Activated naive CD4-positive, alpha-beta T cell treated with anti-CD3 and anti-CD28 coated beads, Interleukin-2, amount 50 U/mL, for 24 hours (primary cell): ENCODE data around the gene FYB1.

ENCODE experiments used
- H3K27ac Mint-ChIP-seq: one replicate; pipeline ENCODE4 v1.8.0; 2021; ENCODE audit warnings: mild to moderate bottlenecking, mixed read lengths
- H3K27me3 Mint-ChIP-seq: one replicate; pipeline ENCODE4 v1.8.0; 2021; ENCODE audit warnings: mixed read lengths
- H3K36me3 Mint-ChIP-seq: one replicate; pipeline ENCODE4 v1.8.0; 2021; ENCODE audit warnings: mixed read lengths
- H3K4me1 Mint-ChIP-seq: one replicate; pipeline ENCODE4 v1.8.0; 2021; ENCODE audit warnings: mixed read lengths
- H3K4me3 Mint-ChIP-seq: one replicate; pipeline ENCODE4 v1.8.0; 2021; ENCODE audit warnings: mild to moderate bottlenecking, mixed read lengths
- H3K9me3 Mint-ChIP-seq: one replicate; pipeline ENCODE4 v1.8.0; 2021; ENCODE audit warnings: mixed read lengths

The FYB1 gene

DNA sequence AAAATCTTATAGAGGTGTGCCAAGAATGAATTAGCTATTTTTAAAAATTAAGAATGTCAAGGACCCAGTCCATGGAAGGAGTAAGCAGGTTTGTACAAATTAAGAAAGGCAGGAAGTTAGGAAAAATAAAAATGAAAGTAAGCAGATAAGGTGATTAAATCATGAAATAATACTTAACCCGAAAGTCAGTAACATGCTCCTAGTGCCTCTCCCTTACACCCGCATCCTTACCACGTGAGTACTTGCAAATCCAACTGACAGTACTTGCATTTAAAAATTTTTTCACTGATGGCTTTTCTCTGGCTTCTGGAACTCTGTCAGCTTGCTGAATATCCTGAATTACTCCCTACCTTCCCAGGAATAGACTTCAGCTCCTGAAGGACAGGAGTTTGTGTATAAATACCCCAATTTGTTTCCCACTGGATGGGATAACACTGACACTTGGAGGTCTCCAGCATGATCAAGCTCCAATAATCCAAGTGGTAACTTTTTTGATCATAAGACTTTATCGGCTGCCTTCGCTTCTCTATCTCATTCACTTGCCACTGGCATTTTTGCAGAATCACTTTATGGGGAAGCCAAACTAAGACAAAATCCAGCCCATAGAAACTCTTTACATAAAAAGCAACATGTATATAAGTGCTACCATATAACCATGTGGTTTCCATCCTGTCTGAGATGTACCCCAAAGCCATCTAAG is 103.6 kb downstream of the FYB1 start:
- peak overlapping the region; percentile 91 for H3K27ac Mint-ChIP-seq
- H3K4me1 Mint-ChIP-seq = peaks cover 42% of the 10 kb centered on the region
- H3K9me3 Mint-ChIP-seq = no peaks in the 10 kb centered on the region
- no peak overlapping the region for H3K4me3 Mint-ChIP-seq
- peaks cover 18% of the 10 kb centered on the region for H3K36me3 Mint-ChIP-seq
- no peaks in the 10 kb centered on the region for H3K27me3 Mint-ChIP-seq

DNA sequence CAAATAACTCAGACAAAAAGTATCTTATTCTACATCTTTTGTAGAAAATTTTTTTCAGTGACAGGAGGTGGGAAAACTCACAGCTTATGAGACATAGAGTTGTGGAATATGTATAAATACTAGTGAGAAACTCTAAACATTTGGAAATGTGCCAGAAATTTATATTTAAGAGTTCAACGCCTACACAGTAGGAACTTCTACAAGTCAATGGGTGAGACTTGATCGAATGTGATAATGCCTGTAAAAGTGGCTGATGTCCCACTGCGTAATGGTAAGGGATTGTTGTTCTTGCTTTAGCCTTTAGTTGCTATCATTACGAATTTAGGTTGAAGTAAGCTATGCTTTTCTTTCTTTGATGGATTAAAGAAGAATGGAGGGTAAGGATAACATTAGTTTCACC is 105.2 kb downstream of the FYB1 start:
- Mint-ChIP-seq H3K9me3 (no peaks in the 10 kb centered on the region), H3K4me1 (peaks cover 47% of the 10 kb centered on the region), H3K36me3 (peaks cover 19% of the 10 kb centered on the region), H3K27ac (peak overlapping the region; percentile 80), H3K4me3 (no peak overlapping the region), H3K27me3 (no peaks in the 10 kb centered on the region)

DNA sequence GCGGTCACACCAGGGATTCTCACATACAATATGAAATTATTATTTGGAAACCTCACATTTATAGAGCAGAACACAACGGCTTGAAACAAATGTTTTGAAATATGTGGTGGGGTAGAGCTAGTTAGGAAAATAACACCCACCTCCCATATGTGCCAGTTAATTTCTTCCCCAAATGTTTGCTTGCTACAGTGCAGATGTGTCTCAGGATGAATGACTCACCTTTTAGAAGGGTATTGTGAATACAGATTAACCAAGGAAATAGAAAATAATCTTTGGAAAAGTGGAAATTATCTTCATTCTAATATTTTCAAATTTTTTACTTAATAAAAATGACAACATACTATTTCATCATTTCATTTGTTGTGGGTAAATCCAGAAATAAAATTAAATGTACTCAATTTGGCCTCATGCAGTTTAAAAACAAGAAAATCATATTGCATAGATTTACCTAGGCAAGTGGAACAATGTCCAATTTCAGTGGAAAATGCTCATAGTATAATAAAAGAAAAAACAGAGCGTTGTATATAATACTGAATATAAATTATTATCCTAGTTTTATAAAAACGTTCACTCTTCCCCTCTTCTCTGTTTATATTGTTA is 105.9 kb downstream of the FYB1 start:
- Mint-ChIP-seq H3K27me3 (no peaks in the 10 kb centered on the region), H3K36me3 (peaks cover 19% of the 10 kb centered on the region), H3K27ac (no peak overlapping the region), H3K4me1 (peaks cover 50% of the 10 kb centered on the region), H3K4me3 (no peak overlapping the region), H3K9me3 (no peaks in the 10 kb centered on the region)

DNA sequence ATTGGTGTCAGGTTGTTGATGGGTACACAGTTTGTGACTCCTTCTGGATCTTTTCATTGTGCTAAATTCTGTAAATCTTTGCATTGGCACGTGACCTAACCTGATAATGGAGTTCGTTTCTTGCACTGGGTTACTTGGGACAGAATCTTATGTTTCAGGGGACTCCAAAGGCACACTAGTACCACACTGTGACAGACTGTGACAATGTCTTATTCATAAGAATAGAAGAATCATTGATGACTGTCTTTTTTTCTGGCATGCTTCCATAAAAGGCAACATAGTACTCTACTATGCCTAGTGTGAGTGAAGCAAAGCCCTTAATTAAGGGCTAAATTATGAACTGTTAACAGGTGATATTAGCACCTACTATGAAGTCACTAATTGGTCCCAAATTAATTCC is 109.8 kb downstream of the FYB1 start:
- Mint-ChIP-seq H3K9me3 (no peaks in the 10 kb centered on the region), H3K27me3 (no peaks in the 10 kb centered on the region), H3K36me3 (peaks cover 9% of the 10 kb centered on the region), H3K4me3 (no peak overlapping the region), H3K4me1 (peaks cover 17% of the 10 kb centered on the region), H3K27ac (peak overlapping the region; percentile 33)

DNA sequence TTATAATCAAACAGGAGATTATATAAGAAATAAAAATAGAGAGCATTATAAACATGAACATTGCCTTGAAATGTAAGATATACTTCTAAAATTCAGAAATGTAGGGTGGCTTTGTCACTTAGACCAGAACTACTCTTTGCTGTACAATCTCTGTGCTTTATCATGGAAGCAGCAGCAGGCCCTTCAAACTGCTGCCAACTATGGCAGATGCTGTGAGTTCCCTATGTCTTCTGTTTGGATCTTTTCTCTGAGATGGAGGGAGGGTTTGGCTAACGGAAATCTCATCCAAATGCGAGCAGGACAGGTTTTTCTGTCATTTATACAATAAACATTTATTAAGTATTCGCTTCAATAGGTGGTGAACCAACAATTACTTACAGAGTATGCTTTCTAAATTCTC is 110.4 kb downstream of the FYB1 start:
- peaks cover 13% of the 10 kb centered on the region for H3K36me3 Mint-ChIP-seq
- H3K27ac Mint-ChIP-seq = peak overlapping the region; percentile 33

DNA sequence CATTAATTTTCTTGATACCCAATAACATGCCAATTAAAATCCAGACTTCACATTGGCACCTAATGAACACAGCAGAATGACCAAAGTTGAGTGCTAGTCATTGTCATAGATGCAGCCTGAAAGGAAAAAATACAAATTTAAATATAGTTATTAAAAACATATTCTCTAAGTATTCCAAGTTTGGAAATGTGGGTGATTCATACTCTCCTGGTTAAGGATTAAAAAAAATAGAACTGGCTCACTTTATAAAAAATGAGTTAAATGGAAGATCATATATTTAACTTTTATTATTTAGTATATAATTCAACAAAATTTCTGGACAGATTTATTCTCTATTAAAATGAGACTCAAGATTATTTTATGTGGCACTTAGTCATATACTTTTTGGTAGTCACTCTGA is 112.0 kb downstream of the FYB1 start:
- Mint-ChIP-seq H3K27me3 (no peaks in the 10 kb centered on the region), H3K36me3 (peaks cover 22% of the 10 kb centered on the region), H3K4me1 (peaks cover 33% of the 10 kb centered on the region), H3K9me3 (no peaks in the 10 kb centered on the region), H3K4me3 (no peak overlapping the region), H3K27ac (no peak overlapping the region)

More for the DNA sequence above, 110.4 kb downstream of the FYB1 start:
- Mint-ChIP-seq H3K4me3 (no peak overlapping the region), H3K4me1 (peaks cover 21% of the 10 kb centered on the region), H3K9me3 (no peaks in the 10 kb centered on the region), H3K27me3 (no peaks in the 10 kb centered on the region)

DNA sequence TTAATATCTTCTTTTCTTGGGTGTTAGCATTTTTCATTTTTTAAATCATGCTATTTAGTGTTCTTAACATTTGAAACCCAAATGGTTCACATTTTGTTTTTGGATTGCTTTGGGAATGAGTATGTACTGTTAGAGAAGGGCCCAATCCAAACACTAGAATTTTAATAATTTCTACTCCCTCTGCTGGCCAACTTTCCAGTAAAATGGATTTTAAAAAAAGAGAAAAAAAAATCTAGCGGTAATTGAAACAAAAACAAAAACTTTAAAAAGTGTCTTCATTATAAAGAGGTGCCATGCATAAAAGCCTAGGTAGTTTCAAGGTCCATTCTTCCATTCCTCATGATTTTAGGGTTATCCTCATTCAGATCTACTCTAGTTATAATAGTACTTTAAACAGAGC is 113.0 kb downstream of the FYB1 start:
- H3K4me1 Mint-ChIP-seq = peaks cover 41% of the 10 kb centered on the region
- peak overlapping the region; percentile 81 for H3K27ac Mint-ChIP-seq
- no peak overlapping the region for H3K4me3 Mint-ChIP-seq
- no peaks in the 10 kb centered on the region for H3K27me3 Mint-ChIP-seq
- H3K36me3 Mint-ChIP-seq = peaks cover 22% of the 10 kb centered on the region
- no peaks in the 10 kb centered on the region for H3K9me3 Mint-ChIP-seq

DNA sequence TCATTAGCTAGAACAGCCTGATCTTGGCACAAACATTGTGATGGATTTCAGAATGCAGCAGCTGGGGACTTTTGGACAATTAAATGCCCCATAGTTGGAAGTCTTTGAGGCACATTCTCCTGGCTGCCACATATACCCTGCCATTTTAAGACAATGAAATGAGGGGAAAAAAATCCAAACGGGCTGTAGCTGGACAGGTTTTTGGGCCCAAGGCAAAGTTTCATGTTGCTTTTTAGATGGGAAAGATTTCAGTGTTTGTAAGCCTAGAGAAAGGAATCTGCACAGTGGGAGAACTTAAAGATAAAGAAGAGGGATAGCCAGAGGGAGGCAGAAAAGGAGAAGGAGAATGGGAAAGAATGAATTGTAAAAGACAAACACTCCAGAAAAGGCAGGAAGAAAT is 115.1 kb downstream of the FYB1 start:
- Mint-ChIP-seq H3K4me3 (no peak overlapping the region), H3K27ac (peak overlapping the region; percentile 79), H3K4me1 (peaks cover 53% of the 10 kb centered on the region), H3K9me3 (no peaks in the 10 kb centered on the region), H3K36me3 (peaks cover 22% of the 10 kb centered on the region), H3K27me3 (no peaks in the 10 kb centered on the region)

DNA sequence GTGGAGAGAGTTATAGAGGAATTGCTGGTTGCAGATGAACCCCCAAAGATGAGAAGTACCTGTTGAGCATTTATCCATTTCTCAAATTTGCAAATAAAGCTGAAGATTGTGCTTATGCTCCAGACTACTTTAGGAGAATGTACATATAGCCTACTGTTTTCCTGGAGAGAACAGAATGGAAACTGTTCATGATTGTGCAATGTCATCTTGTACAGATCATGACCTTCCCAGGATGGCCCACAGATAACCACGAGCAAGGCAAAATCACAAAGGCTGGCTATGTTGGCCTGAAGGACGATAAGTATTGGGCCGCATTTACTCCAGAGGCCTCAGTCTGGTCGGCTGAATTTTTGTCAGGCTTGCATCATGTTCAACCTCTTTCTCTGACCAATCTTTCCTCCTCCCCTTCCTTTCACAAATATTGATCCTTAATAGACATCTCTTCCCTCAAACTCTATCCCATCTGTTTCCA is 116.6 kb downstream of the FYB1 start:
- Mint-ChIP-seq H3K4me3 (no peak overlapping the region), H3K36me3 (peaks cover 21% of the 10 kb centered on the region), H3K4me1 (peaks cover 53% of the 10 kb centered on the region), H3K27ac (peak overlapping the region; percentile 71), H3K9me3 (no peaks in the 10 kb centered on the region), H3K27me3 (no peaks in the 10 kb centered on the region)

DNA sequence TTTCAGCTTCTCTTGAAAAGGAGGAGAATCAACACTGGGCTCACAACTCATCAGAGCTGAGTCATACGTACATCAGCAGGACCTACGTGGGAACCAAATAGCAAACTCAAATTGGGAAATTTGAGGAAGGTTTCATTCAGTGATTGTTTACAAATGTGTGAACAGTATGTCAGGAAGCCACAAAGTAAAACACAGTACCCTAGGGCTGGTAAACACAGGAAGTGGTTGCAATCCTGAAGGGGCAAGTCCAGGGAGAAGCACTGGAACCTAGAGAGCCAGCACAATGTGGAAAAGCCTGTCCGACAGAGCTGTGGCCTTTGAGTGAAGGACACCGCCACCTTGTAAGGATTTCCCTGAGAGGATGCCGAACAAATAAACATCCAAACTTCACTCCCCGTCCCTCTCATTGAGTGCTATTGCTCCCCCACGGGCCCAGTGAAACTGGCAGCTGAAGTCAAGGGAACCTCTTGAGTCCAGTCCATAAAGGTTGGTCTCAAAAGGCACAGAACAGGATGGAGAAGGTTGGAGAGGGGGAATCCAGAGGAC is 118.4 kb downstream of the FYB1 start:
- H3K27me3 Mint-ChIP-seq = no peaks in the 10 kb centered on the region
- H3K4me3 Mint-ChIP-seq = no peak overlapping the region
- H3K36me3 Mint-ChIP-seq = peaks cover 18% of the 10 kb centered on the region
- H3K9me3 Mint-ChIP-seq = no peaks in the 10 kb centered on the region
- H3K4me1 Mint-ChIP-seq = peaks cover 53% of the 10 kb centered on the region
- peak overlapping the region; percentile 56 for H3K27ac Mint-ChIP-seq

DNA sequence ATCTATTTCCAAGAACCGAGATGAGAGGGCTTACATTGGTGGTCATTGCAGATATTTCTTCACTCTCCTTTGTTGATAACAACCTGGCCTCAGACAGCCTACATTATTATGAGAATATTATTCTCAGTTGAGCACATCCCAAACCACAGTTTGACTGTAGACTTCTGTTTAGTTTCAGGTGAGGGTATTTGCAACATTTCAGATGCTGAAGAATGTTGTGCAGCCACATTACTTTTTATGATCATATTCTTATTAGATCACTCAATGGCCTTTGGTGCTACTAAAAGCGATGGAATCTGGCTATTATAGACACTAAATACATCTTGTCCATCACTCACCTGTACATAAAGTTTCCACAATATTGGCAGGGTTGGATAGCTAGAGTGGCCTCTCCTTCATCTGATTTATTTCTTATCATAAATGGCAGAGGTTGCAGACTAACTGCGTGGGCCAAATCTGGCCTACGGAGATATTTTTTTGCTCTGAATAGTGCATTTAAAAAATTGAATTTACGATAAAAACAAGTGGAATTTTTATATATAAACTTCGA is 119.0 kb downstream of the FYB1 start:
- H3K9me3 Mint-ChIP-seq = no peaks in the 10 kb centered on the region
- H3K36me3 Mint-ChIP-seq = peaks cover 18% of the 10 kb centered on the region
- no peak overlapping the region for H3K4me3 Mint-ChIP-seq
- no peaks in the 10 kb centered on the region for H3K27me3 Mint-ChIP-seq
- H3K4me1 Mint-ChIP-seq = peaks cover 53% of the 10 kb centered on the region
- peak overlapping the region; percentile 14 for H3K27ac Mint-ChIP-seq

DNA sequence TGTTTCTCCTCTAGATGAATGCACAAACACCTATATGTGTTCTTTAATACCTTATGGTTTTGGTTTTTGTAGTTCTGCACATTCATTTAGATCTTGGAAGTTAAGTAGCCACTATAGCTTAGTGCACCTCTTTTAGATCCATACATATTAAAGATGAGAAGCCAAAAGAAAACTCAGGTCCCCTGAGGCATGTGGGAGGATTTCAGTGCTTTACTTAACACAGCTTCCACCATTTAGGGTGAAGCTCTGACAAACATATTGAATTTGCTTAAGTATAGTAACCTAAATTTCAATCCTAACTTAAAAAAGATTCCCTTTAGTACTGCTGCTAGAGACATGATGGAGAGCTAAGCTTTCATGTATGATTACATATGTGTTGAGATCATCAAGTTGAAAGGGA is 119.5 kb downstream of the FYB1 start:
- H3K27me3 Mint-ChIP-seq = no peaks in the 10 kb centered on the region
- peaks cover 18% of the 10 kb centered on the region for H3K36me3 Mint-ChIP-seq
- peaks cover 53% of the 10 kb centered on the region for H3K4me1 Mint-ChIP-seq
- peak overlapping the region; percentile 19 for H3K4me3 Mint-ChIP-seq
- peak overlapping the region; percentile 26 for H3K27ac Mint-ChIP-seq
- H3K9me3 Mint-ChIP-seq = no peaks in the 10 kb centered on the region

DNA sequence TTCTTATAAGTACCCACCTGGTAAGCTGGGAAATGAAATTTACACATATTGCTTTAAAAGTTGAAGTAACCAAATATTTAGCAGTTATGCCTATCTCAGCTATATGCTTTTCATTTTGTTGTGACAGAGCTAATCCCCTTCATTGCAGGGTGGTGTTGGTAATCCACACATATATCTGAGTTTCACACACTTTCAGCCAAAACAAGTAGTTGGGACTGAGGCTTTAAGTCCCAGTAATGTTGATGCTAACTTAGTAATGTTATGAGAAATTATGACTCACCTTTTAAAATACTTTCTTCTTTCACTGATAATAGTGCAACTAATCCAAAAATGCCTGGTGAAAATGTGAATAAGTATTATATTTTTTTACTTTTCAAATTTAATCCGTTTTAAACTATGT is 126.0 kb downstream of the FYB1 start:
- peaks cover 6% of the 10 kb centered on the region for H3K9me3 Mint-ChIP-seq
- no peaks in the 10 kb centered on the region for H3K36me3 Mint-ChIP-seq

DNA sequence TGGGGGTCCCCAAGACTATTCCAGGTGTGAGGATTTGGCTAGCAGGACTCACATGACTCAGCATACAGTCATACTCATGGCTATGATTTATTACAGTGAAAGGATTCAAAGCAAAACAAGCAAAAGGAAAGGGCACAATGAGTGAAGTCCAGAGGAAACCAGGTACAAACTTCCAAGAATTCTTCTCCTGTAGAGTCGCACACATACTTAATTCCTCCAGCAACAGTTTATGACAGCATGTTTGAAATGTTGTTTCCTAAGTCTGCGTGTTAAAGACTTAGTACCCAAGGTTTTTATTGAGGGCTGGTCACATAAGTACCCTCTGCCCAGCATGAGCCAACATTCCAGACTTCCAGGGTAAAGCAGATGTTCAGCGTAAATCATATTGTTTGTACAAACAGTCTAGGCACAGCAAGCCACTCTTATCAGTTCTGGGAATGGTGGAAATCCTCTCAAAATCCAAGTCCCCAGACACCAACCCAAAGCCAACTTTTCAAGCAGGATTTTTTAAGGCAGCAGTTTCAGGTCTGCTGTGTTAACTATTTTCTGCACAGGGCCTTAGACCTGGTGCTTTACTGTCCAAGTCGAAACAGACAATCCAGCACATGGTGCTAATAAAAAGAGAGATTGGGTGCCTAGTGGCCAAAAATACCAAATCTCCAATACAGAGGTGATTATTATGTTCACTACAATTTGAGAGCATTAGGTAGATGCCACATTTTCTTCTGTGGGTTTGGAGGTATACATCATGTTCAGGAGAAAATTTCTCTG is 126.6 kb downstream of the FYB1 start:
- Mint-ChIP-seq H3K27me3 (peaks cover 5% of the 10 kb centered on the region), H3K36me3 (no peaks in the 10 kb centered on the region), H3K27ac (no peak overlapping the region)

More for the DNA sequence above, 126.0 kb downstream of the FYB1 start:
- Mint-ChIP-seq H3K4me1 (no peaks in the 10 kb centered on the region), H3K27ac (no peak overlapping the region), H3K27me3 (peaks cover 5% of the 10 kb centered on the region), H3K4me3 (no peak overlapping the region)

DNA sequence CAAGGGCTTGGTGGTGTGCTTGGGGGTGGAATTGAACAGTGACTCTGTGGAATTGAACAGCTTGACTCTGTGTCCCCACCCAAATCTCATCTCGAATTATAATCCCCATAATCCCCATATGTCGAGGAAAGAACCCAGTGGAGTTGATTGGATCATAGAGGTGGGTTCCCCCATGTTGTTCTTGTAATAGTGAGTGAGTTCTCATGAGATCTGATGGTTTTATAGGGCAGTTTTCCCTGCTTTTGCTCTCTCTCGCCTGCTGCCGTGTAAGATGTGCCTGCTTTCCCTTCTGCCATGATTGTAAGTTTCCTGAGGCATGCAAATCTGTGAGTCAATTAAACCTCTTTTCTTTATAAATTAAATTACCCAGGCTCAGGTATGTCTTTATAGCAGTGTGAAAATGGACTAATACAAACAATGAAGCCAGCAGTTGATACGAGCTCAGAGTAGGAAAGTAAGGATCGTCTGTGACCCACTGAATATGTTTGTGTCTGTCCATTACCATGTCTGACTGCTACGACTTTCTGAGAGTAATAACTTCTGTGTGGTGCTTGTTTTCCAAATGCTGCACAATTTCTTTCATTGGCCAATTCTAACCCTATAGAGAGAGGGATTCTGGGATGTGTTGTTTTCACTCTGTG is 127.3 kb downstream of the FYB1 start:
- Mint-ChIP-seq H3K4me3 (no peak overlapping the region), H3K9me3 (peaks cover 6% of the 10 kb centered on the region), H3K36me3 (no peaks in the 10 kb centered on the region), H3K27ac (no peak overlapping the region), H3K4me1 (no peaks in the 10 kb centered on the region), H3K27me3 (peaks cover 5% of the 10 kb centered on the region)

More for the DNA sequence above, 126.6 kb downstream of the FYB1 start:
- Mint-ChIP-seq H3K4me3 (no peak overlapping the region), H3K4me1 (no peaks in the 10 kb centered on the region), H3K9me3 (peaks cover 6% of the 10 kb centered on the region)
